Measurements from ENCODE around the gene TYMP. TPM values are rescaled to one million over a fixed set of nuclear protein-coding genes. Genes with fewer than 3 reads are reported as not detected.

TYMP gene
- polyA plus RNA-seq, 2 of the 4 experiments (the other 2 are of a cell fraction) = 5.9 to 9.0 TPM

- peak overlapping the region; percentile 70 for H3K4me3 ChIP-seq
- FAIRE-seq = no peak
Observed at GRCh38 chr22:50524676-50525103, 5.1 kb downstream of the TYMP start.

GRCh38 chr22:50523806-50524675 lies 5.8 kb downstream of the TYMP start:
- peak overlapping the region; percentile 96 for H3K4me2 ChIP-seq
- TF ChIP-seq HDAC2 (IDR thresholded peaks at IDR 0.05) (no peak), HOXA7 (CRISPR knock-in tag; IDR thresholded peaks at IDR 0.05) (no peak), CEBPB (IDR thresholded peaks at IDR 0.05) (no peak), HEYL (CRISPR knock-in tag; IDR thresholded peaks at IDR 0.05) (no peak), ZC3H11A (IDR thresholded peaks at IDR 0.05) (no peak), ATOH8 (CRISPR knock-in tag; IDR thresholded peaks at IDR 0.05; ENCODE audit: low read depth) (no peak), FOXS1 (CRISPR knock-in tag; IDR thresholded peaks at IDR 0.05) (no peak), ZSCAN20 (CRISPR knock-in tag; IDR thresholded peaks at IDR 0.05) (no peak), TFCP2L1 (CRISPR knock-in tag; IDR thresholded peaks at IDR 0.05) (no peak), RAD21 (conservative IDR thresholded peaks at IDR 0.05 in 1 of 2, IDR thresholded peaks at IDR 0.05 in 1 of 2) (no peak), JUNB (IDR thresholded peaks at IDR 0.05) (no peak), SMC3 (IDR thresholded peaks at IDR 0.05) (no peak), MAFK (IDR thresholded peaks at IDR 0.05; ENCODE audit: partially characterized antibody) (no peak), EHMT2 (IDR thresholded peaks at IDR 0.05; ENCODE audit: low read depth) (no peak)
- FAIRE-seq (no peak), ATAC-seq (no peak), DNase-seq (ENCODE audit: low read depth in 1 of 2, low spot score in 1 of 2) (no peak)
- H3K9me3 ChIP-seq = no peaks in the 10 kb centered on the region
- peak overlapping the region; percentile 92 to 99; a peak in 4 of 6 replicates for H3K27ac ChIP-seq
- peaks cover 14% of the 10 kb centered on the region for H3K4me1 ChIP-seq
- H3K4me3 ChIP-seq = peak overlapping the region; percentile 70
- ChIA-PET CTCF (interaction anchor here (1.2 to 2.7 kb wide), 6 partner anchors 9 to 97 kb away, joined by 3 to 31 read pairs (median 18); partner anchors contain the start of genes LMF2, NCAPH2 and SYCE3), POLR2A (interaction anchor here (2.8 kb wide), 1 partner anchor 16 kb away, joined by 36 read pairs; the partner anchor contains the start of genes LMF2 and NCAPH2)
- WGBS (ENCODE audit: missing lambda C conversion rate) = 90% methylated on average over 11 of the region's 25 CpGs

More at GRCh38 chr22:50524676-50525103, 5.1 kb downstream of the TYMP start:
- H3K4me1 ChIP-seq = peaks cover 20% of the 10 kb centered on the region
- WGBS (ENCODE audit: missing lambda C conversion rate) = 16% methylated on average over 13 of the region's 19 CpGs
- ChIA-PET POLR2A (interaction anchor here (2.8 kb wide), 1 partner anchor 17 kb away, joined by 36 read pairs; the partner anchor contains the start of genes LMF2 and NCAPH2), CTCF (interaction anchor here (0.9 to 2.7 kb wide), 9 partner anchors 10 to 96 kb away, joined by 3 to 31 read pairs (median 6); partner anchors contain the start of genes LMF2, NCAPH2 and SYCE3)
- ATAC-seq (no peak), DNase-seq (ENCODE audit: low read depth in 1 of 2, low spot score in 1 of 2) (no peak)
- peak overlapping the region; percentile 96 for H3K4me2 ChIP-seq
- TF ChIP-seq JUN (IDR thresholded peaks at IDR 0.05) = no peak
- no peak for TF ChIP-seq SMC3 (IDR thresholded peaks at IDR 0.05)
- no peak for TF ChIP-seq GATA3 (IDR thresholded peaks at IDR 0.05; ENCODE audit: borderline replicate concordance)
- no peak for TF ChIP-seq ZC3H11A (IDR thresholded peaks at IDR 0.05)
- TF ChIP-seq FOSL2 (IDR thresholded peaks at IDR 0.05) = no peak
- no peak for TF ChIP-seq FOSL2 (CRISPR knock-in tag; IDR thresholded peaks at IDR 0.05)
- no peak for TF ChIP-seq E2F6 (IDR thresholded peaks at IDR 0.05; ENCODE audit: borderline replicate concordance, low read depth)
- no peak for TF ChIP-seq KDM5A (IDR thresholded peaks at IDR 0.05)
- no peak for TF ChIP-seq EP300 (IDR thresholded peaks at IDR 0.05)
- TF ChIP-seq EHF (CRISPR knock-in tag; IDR thresholded peaks at IDR 0.05) = no peak
- no peak for TF ChIP-seq KDM1A (IDR thresholded peaks at IDR 0.05; ENCODE audit: low read depth)
- peak overlapping the region; percentile 92 to 99 for H3K27ac ChIP-seq
- no peaks in the 10 kb centered on the region for H3K9me3 ChIP-seq

- no peak for ATAC-seq
- WGBS (ENCODE audit: missing lambda C conversion rate) = no CpG with 5 or more reads among the region's 16 CpGs
- no peak overlapping the region for H3K4me2 ChIP-seq
- no peak overlapping the region for H3K27ac ChIP-seq
- TF ChIP-seq PBX3 (IDR thresholded peaks at IDR 0.05) (no peak), NPAS2 (CRISPR knock-in tag; IDR thresholded peaks at IDR 0.05; ENCODE audit: borderline replicate concordance) (no peak), CTCF (IDR thresholded peaks at IDR 0.05) (no peak), RCOR1 (IDR thresholded peaks at IDR 0.05; ENCODE audit: low read depth, low read length) (no peak), HOXB13 (CRISPR knock-in tag; IDR thresholded peaks at IDR 0.05; ENCODE audit: low read depth) (no peak), RARB (CRISPR knock-in tag; IDR thresholded peaks at IDR 0.05) (no peak), CEBPB (IDR thresholded peaks at IDR 0.05) (no peak), RNF2 (IDR thresholded peaks at IDR 0.05; ENCODE audit: borderline replicate concordance, low read depth) (no peak)
- H3K4me3 ChIP-seq = no peak overlapping the region
- POLR2A ChIA-PET = no interaction called here
- H3K9me3 ChIP-seq = no peaks in the 10 kb centered on the region
- H3K4me1 ChIP-seq = peaks cover 14% of the 10 kb centered on the region
- CTCF ChIA-PET = no interaction called here
- no peak for DNase-seq (ENCODE audit: low read depth in 1 of 2, low spot score in 1 of 2)
- FAIRE-seq = no peak
Observed at GRCh38 chr22:50523458-50523805, 6.4 kb downstream of the TYMP start.

Measured in A549 (cell line).